Right atrium auricular region (tissue), 2 donors: ENCODE measurements around the gene MOSPD3. TPM values are rescaled to one million over a fixed set of nuclear protein-coding genes. Genes with fewer than 3 reads are reported as not detected.

Experiments used
- DNase-seq: peaks from one replicate; pipeline ENCODE4 v3.0.0-alpha.2; 2019; ENCODE audit warnings: low spot score
- H3K27ac ChIP-seq, 2 donors: fragments of 200-600 bp; sonication (generic); 1 replicate in 1 of 2; 2 replicates in 1 of 2; pipeline ENCODE4 v1.5.1; 2016 to 2019
- H3K27me3 ChIP-seq, 2 donors: fragments of 200-600 bp; sonication (generic); one replicate each; pipeline versions ENCODE4 v1.5.1 to v1.6.0; 2017 to 2019
- H3K36me3 ChIP-seq: fragments of 200-600 bp; sonication (generic); one replicate; pipeline ENCODE4 v1.5.1; 2016
- H3K4me1 ChIP-seq, 2 donors: fragments of 200-600 bp; sonication (generic); one replicate each; pipeline versions ENCODE4 v1.5.1 to v1.6.0; 2017 to 2019
- H3K4me3 ChIP-seq, 2 donors: fragments of 200-600 bp; sonication (generic); 1 replicate in 1 of 2; 2 replicates in 1 of 2; pipeline ENCODE4 v1.5.1; 2017 to 2019; ENCODE audit warnings: mild to moderate bottlenecking in 1 of 2, moderate library complexity in 1 of 2
- H3K9me3 ChIP-seq, 2 donors: fragments of 200-600 bp; sonication (generic); one replicate each; pipeline ENCODE4 v1.5.1; 2019
- total RNA-seq, 2 donors: library from RNA; depleted of rRNA; stranded (reverse); fragments of >200 nt; gene quantifications; one replicate each; pipeline ENCODE4 v1.1.0, GENCODE V29; 2016
- TF ChIP-seq, protein P1 (sequence below), 2 donors: fragments of 200-600 bp; sonication (generic); IDR thresholded peaks; one replicate each; pipeline ENCODE4 v1.5.1; 2019; ENCODE audit warnings: antibody characterized with exemption in 2 of 2

MOSPD3 gene
- total RNA-seq, 2 donors from 2014 or later = 11.8 to 13.5 TPM

DNA sequence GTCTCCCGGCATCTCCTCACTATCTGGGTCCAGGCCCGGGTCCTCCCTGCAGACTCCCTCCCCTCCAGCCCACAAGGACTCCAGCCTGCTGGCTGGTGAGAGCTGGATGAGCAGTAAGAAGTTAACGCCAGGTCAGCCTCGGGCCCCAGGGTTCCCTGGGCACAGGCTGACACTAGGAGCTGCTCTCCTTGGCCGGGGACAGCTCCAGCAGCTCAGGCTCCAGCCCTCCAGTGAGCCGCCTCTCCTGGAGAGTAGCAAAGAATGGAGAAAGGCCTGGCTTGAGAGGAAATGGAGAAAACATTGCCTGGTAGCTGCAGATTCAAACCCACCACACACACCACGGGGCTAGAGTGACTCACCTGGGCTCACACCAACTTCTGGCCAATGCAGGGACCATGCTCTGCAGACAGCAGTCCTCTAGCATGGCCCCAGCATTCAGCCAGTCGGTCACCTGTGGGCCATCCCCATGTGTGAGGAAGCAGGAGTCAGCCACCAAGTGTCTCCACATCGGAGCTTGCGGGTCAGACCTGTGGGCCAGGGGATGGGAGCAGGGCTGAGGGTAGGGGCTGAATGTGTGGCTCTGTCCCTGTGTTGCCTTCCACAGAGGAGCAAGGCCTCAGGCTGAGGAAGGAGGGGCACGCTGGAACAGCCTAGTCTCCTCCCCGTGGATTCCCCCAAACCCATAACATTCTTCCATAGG is 45.2 kb upstream of the MOSPD3 start:
- no peak for DNase-seq
- H3K27me3 ChIP-seq = no peaks in the 10 kb centered on the region
- H3K36me3 ChIP-seq = no peaks in the 10 kb centered on the region
- H3K9me3 ChIP-seq = no peaks in the 10 kb centered on the region
- TF ChIP-seq, protein P1, sequence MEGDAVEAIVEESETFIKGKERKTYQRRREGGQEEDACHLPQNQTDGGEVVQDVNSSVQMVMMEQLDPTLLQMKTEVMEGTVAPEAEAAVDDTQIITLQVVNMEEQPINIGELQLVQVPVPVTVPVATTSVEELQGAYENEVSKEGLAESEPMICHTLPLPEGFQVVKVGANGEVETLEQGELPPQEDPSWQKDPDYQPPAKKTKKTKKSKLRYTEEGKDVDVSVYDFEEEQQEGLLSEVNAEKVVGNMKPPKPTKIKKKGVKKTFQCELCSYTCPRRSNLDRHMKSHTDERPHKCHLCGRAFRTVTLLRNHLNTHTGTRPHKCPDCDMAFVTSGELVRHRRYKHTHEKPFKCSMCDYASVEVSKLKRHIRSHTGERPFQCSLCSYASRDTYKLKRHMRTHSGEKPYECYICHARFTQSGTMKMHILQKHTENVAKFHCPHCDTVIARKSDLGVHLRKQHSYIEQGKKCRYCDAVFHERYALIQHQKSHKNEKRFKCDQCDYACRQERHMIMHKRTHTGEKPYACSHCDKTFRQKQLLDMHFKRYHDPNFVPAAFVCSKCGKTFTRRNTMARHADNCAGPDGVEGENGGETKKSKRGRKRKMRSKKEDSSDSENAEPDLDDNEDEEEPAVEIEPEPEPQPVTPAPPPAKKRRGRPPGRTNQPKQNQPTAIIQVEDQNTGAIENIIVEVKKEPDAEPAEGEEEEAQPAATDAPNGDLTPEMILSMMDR (IDR thresholded peaks at IDR 0.05) = no peak
- H3K4me1 ChIP-seq = peaks cover 0 to 21% of the 10 kb centered on the region in 2 donors
- H3K4me3 ChIP-seq = no peak overlapping the region
- no peak overlapping the region for H3K27ac ChIP-seq

DNA sequence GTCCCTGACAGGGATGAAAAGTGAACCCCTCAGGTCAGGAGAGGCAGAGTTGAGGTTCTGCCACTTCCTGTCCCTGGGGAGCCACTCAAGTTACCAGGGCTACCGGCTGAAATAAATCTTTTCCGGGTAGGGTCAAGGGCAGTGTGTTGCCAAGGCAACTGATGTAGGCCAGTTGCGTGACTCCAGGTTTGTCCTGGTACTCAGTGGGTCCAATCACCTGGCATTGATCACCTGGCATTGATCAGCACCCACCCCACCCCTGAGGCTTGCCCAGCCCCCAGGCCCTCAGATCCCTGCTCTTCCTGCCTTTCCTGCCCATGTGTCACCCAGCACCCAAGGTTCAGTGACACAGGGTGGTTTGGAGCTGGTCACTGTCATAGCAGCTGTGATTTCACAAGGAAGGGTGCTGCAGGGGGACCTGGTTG is 44.6 kb upstream of the MOSPD3 start:
- H3K4me3 ChIP-seq = no peak overlapping the region
- no peaks in the 10 kb centered on the region for H3K36me3 ChIP-seq
- no peak overlapping the region for H3K27ac ChIP-seq
- TF ChIP-seq, protein P1 (IDR thresholded peaks at IDR 0.05) = no peak
- no peaks in the 10 kb centered on the region for H3K27me3 ChIP-seq
- H3K4me1 ChIP-seq = peaks cover 0 to 21% of the 10 kb centered on the region in 2 donors
- no peaks in the 10 kb centered on the region for H3K9me3 ChIP-seq
- no peak for DNase-seq

DNA sequence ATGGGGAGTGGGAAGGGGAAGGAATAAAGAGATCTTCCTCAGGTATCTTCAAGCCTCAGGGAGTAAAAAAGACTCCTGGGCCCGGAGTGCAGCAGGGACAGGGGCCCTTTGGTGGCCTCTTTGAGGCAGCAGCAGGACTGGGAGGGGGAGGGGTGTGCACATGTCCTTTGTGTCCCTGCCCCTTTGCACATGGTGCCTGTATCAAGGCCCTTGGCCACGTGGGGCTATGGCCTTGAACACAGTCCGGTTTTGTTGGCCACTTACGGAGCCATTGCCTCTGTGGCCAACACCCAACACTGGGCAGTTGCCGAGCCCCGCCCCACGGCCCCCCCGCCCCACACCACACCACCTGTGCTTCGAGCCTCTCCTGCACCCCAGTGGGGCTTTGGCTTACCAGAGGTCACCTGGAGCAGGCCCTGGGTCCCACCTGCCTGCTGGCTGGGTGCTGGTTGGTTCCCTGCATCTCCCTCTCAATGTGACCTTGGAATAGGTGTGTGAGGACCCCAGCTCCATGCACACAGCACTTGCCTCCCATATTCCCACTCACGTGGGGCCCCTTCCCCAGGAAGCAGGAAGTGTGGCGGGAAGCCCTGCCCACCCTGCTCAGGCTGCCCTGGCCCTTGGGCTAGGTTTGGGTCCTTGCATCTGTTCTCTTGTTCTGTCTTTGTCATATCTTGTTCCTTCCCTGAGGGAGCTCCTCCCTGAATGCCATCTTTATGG is 44.0 kb upstream of the MOSPD3 start:
- no peaks in the 10 kb centered on the region for H3K27me3 ChIP-seq
- H3K36me3 ChIP-seq = no peaks in the 10 kb centered on the region
- H3K4me3 ChIP-seq = no peak overlapping the region
- TF ChIP-seq, protein P1 (IDR thresholded peaks at IDR 0.05) = no peak
- peaks cover 0 to 21% of the 10 kb centered on the region in 2 donors for H3K4me1 ChIP-seq
- H3K9me3 ChIP-seq = no peaks in the 10 kb centered on the region
- H3K27ac ChIP-seq = no peak overlapping the region
- no peak for DNase-seq

DNA sequence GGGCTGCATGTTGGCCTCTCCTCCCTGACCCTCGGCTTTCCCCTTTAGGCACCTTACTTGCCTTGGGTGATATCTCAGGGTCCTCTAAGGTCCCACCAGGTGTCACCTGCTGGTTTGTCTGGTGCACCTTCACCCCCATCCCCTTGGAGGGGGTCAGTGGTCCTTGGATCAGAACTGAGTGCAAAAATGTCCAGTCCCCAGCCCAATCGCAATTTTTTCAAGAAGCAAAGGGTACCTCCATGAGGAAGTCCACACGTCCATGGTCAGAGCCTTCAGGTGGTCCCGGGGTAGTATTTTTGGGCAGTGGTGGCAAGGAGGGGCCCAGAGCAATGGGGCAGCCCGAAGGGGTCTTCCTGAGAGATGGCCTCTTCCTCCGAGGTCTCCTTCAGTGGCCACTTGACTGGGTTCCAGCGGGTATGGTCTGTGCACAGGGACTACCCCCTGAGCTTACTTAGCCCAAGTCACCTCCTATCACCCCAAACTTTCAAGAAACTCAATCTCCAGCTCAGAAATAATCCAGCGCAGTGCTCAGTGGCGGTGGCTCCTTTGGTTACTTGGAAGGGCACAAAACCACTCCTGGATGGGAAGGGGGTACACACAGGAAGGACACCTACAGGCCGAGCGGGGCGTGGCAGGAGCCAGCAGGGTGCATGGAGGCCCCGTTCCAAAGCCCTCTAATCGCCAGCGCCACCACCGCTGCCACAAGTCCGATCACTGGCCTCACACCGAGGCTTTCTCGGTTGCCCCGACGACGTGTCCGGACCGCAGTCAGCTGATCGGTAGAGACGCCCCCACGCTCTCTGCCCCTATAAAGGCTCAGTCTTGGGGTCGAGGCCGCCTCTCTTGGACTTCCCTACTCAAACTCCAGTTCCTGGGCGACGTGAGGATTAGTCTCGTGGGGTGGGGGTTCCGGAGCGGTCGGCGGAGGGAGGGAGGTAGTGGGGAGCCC is 43.2 kb upstream of the MOSPD3 start:
- peak; percentile 72 for DNase-seq
- TF ChIP-seq, protein P1 (IDR thresholded peaks at IDR 0.05) = peak; percentile 17 to 46
- no peak overlapping the region for H3K27ac ChIP-seq
- peaks cover 0 to 18% of the 10 kb centered on the region in 2 donors for H3K4me1 ChIP-seq
- peak overlapping the region in 1 of 2 donors; percentile 45 for H3K4me3 ChIP-seq
- H3K27me3 ChIP-seq = no peaks in the 10 kb centered on the region
- no peaks in the 10 kb centered on the region for H3K9me3 ChIP-seq
- peaks cover 2% of the 10 kb centered on the region for H3K36me3 ChIP-seq

DNA sequence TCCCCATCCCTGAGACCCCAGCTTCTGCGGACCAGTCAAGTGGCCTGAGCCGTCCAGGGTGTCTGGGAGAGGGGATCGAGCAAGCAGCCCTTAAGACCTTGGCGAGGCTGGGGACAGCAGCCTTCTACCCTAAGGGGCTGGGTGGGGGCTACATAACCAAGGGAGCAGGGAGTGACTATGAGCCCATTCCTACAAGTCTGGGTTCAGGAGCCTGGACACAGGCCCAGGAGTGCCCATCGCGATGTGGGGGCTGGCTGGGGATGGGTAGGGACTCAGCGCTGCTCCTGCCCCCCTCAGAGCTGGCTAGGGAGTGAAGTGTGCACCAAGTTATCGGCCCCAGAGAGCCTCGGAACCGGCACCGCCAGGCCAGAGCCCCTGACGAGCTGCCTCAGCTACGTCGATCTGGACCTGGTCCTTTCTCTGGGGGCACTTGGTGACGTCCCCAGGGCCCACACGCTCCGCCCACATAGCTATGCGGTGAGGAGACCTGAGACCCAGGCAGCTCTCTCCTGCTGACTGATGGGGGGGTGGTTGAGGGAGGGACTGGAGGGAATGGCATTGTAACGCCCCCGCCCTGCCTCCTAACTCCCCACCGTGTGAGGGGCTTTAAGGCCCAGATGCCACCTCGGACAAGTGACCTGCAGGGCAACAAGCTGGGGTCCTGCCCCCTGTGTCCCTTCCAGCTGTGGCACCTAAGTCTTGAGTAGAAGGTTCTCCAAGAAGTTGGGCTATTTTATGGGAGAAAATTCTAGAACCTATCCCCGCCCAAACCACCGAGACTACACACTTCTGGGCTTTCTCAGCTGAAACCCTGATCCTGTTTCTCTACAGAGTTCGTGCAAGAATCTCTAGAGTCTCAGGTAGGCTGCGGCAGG is 41.1 kb upstream of the MOSPD3 start:
- TF ChIP-seq, protein P1 (IDR thresholded peaks at IDR 0.05) = no peak

More for the DNA sequence above, 41.1 kb upstream of the MOSPD3 start:
- H3K27me3 ChIP-seq = no peaks in the 10 kb centered on the region
- peaks cover 22% of the 10 kb centered on the region for H3K36me3 ChIP-seq
- no peak overlapping the region for H3K27ac ChIP-seq
- H3K9me3 ChIP-seq = no peaks in the 10 kb centered on the region
- DNase-seq = no peak
- no peak overlapping the region for H3K4me3 ChIP-seq
- H3K4me1 ChIP-seq = peaks cover 0 to 17% of the 10 kb centered on the region in 2 donors
